Muscle layer of duodenum (tissue), 2 donors: ENCODE data around the gene GRAP.
"Not testable (repeated sequence)": the region's sequence is repeated elsewhere in the genome, so short reads cannot be mapped to it uniquely, and the experiment has no call there.

Experiments used
- H3K27ac ChIP-seq: one replicate; pipeline ENCODE4 v1.7.0; 2013; ENCODE audit warnings: mild to moderate bottlenecking, low read length
- H3K27me3 ChIP-seq: one replicate; pipeline ENCODE4 v1.7.0; 2013; ENCODE audit warnings: low read depth, mild to moderate bottlenecking, control low read depth, low read length
- H3K36me3 ChIP-seq, 2 donors: one replicate each; pipeline ENCODE4 v1.7.0; 2013; ENCODE audit warnings: low read length in 2 of 2, control low read depth in 1 of 2, mild to moderate bottlenecking in 1 of 2; ENCODE audit not compliant: insufficient read depth in 2 of 2, control insufficient read depth in 1 of 2
- H3K4me1 ChIP-seq, 2 donors: one replicate each; pipeline ENCODE4 v1.7.0; 2013; ENCODE audit warnings: low read length in 2 of 2, mild to moderate bottlenecking in 2 of 2, control low read depth in 1 of 2, moderate library complexity in 1 of 2; ENCODE audit not compliant: insufficient read depth in 2 of 2, control insufficient read depth in 1 of 2
- H3K4me3 ChIP-seq, 2 donors: one replicate each; pipeline ENCODE4 v1.7.0; 2013; ENCODE audit warnings: low read length in 2 of 2, low read depth in 1 of 2, mild to moderate bottlenecking in 1 of 2
- H3K9me3 ChIP-seq, 2 donors: one replicate each; pipeline ENCODE4 v1.7.0; 2013; ENCODE audit warnings: low read length in 2 of 2, control low read depth in 1 of 2, mild to moderate bottlenecking in 1 of 2; ENCODE audit not compliant: control insufficient read depth in 1 of 2
- donor health status: healthy.

The GRAP gene

GRCh38 chr17:19046782-19047375, at the start of gene GRAP:
GRAP (minus strand) TSS chr17:19046957; CDS start chr17:19046926, 31 bp downstream.
- not testable (repeated sequence) for H3K27me3 ChIP-seq, H3K9me3 ChIP-seq, H3K4me3 ChIP-seq, H3K4me1 ChIP-seq, H3K36me3 ChIP-seq, H3K27ac ChIP-seq

- H3K27me3 ChIP-seq, H3K27ac ChIP-seq: not testable (repeated sequence)
These were observed 47.1 kb upstream of the GRAP start for GRCh38 chr17:19093684-19094438.

DNA sequence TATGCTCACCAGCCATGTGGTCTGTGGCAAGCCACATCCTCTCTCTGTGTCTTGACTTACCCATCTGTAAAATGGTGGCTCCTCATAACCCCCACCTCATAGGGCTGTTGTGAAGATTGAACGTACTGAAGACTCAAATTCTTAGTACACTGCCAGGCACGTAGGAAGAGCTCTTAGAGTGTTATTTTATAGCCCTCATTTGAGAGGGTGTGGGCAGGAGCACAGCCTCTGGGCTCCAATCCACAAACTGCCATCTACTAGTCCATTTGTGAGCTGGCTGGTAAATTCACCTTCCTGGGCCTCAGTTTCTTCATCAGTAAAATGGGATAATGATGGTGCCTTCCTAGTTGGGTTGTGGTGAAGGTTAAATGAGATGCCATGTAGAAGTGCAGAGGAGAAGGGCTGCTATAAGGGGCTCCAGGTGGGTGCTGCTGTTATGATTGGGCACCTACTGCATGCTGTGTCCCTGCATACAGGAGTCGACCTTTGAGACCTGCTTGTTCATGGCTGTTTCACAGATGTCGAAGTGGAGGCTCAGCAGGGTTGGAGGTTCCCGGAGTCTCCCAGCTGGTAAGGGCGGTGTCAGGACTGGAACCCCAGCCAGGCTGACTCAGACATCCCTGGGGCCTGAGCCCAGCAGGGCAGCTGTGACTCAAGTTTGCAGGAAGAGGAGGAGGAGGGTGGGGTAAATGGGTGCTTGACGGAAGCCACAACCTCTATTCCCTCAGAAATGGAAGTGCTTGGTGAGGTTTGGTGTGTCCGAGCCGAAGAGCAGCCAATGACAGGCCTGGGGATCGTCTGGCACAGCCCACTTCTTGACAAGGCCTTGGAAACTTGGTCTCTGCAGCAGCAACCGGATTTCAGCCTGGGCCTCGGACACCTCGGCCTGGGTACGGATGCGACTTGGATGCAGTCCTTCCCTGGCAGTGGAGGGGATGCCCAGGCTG, 46.3 kb upstream of the GRAP start:
- H3K4me3 ChIP-seq, H3K36me3 ChIP-seq, H3K4me1 ChIP-seq, H3K9me3 ChIP-seq, H3K27ac ChIP-seq, H3K27me3 ChIP-seq: not testable (repeated sequence)

More at GRCh38 chr17:19093684-19094438, 47.1 kb upstream of the GRAP start:
- not testable (repeated sequence) for H3K36me3 ChIP-seq, H3K9me3 ChIP-seq, H3K4me1 ChIP-seq, H3K4me3 ChIP-seq

DNA sequence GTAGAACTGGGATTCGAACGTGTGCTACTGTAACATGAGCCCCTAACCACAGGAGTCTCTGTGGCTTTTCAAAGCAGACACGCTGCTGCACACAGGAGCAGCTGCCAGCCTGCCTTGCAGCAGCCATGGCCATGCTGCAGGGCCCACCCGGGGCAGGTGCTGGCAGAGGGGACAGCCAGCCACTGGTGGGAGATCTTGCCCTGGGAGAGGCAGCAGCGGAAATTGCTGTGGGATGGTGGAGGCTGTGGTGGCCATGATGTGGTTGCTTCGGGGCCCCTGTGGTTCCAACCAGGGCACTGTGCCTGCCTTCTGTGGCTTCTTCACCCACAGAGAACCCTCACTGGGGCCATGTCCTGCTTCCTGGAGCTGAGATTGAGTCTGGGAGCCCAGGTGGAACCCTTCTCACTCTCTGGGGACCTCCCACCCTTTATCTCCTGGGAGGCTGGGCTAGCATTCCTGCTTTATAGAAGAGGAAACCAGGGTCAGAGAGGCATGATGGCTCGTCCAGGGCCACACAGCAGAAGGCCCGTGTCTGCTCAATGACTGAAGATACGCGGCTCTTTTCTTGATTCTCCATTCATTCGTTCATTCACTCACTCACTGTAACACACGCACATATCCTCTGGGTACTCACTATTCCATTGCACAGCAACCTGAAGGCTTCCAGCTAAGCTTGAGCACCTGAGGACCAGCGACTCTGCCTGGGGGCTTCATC, 43.5 kb upstream of the GRAP start:
- H3K27me3 ChIP-seq, H3K9me3 ChIP-seq, H3K27ac ChIP-seq, H3K4me3 ChIP-seq, H3K36me3 ChIP-seq, H3K4me1 ChIP-seq: not testable (repeated sequence)

DNA sequence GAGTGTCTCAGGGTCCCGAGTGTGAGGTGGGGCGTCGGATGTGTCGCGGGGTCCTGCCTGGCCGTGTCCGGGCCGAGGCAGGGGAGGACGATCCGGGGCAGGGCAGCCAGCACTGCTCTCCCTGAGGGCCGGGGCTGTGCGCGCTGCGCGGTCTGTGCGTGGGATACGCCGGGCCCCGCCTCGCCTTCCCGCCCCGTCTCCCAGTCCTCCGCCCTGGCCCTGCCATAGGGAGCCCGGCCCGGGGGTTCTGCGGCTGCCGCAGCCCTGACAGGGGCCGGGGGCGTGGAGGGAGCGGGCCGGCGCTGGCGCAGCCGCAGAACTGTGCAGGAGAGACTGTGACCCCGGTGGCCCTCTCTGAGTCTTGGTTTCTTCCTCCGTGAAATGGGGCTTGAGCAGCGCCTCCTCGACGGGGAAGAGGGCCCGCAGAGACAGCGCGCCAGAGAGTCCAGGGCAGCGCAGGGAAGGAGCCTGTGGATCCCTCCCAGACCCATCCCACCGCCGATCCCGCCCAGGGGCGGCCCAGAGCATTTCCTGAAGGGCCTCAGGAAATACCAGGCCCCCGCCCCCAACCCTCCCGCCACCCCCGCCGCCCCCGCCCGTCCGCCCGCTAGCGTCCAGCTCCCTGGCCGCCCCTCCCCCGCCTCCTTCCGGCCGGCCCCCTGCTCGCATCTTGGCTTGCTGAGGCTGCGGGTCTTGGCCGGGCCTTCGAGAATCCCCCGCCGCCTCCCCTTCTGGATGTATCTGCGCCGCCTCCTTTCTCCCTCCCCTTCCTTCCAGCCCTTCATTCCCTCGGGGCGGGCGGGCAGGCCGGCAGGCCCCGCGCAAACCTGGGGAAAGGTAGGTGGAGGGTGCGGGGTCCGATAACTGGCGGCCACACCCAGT, 42.3 kb upstream of the GRAP start:
- not testable (repeated sequence) for H3K4me1 ChIP-seq, H3K27me3 ChIP-seq, H3K4me3 ChIP-seq, H3K9me3 ChIP-seq, H3K36me3 ChIP-seq, H3K27ac ChIP-seq

- not testable (repeated sequence) for H3K4me3 ChIP-seq, H3K4me1 ChIP-seq, H3K27ac ChIP-seq, H3K9me3 ChIP-seq, H3K27me3 ChIP-seq, H3K36me3 ChIP-seq
These were observed 30.6 kb upstream of the GRAP start for GRCh38 chr17:19077386-19077785.

DNA sequence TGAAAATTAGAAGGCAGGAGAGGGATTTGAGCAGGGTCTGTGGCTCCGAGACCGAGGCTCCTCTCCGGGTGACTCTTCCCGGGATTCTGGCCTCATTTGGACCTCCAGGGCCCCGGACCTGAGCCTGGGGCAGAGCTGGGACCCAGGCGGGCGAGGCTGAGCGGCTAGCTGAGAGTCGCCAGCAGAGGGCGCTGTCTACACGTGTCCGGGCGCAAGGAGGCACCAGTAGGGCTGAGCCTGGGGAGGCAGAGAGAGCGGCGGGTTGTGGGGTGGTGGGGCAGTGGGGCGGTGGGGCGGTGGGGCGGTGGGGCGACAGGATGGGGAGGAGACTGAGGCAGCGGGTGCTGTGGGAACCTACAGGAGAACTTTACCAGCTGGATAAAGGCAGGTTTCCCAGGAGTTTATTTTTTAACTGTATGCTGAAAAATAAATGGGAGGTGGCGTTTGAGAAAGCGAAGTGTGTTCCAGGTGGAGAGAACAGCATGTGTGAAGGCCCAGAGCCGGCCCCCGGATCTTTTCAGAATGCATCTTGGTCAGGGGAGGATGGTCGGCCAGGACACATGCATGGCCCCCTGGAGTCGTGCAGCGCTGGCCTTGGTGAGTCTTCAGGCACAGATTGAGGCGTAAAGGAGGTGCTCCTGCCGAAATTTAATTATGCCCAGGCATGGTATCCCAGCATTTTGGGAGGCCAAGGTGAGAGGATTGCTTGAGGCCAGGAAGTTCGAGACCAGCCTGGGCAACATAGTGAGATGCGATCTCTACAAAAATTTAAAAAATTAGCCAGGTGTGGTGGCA, 29.8 kb upstream of the GRAP start:
- not testable (repeated sequence) for H3K27ac ChIP-seq, H3K4me1 ChIP-seq, H3K27me3 ChIP-seq

DNA sequence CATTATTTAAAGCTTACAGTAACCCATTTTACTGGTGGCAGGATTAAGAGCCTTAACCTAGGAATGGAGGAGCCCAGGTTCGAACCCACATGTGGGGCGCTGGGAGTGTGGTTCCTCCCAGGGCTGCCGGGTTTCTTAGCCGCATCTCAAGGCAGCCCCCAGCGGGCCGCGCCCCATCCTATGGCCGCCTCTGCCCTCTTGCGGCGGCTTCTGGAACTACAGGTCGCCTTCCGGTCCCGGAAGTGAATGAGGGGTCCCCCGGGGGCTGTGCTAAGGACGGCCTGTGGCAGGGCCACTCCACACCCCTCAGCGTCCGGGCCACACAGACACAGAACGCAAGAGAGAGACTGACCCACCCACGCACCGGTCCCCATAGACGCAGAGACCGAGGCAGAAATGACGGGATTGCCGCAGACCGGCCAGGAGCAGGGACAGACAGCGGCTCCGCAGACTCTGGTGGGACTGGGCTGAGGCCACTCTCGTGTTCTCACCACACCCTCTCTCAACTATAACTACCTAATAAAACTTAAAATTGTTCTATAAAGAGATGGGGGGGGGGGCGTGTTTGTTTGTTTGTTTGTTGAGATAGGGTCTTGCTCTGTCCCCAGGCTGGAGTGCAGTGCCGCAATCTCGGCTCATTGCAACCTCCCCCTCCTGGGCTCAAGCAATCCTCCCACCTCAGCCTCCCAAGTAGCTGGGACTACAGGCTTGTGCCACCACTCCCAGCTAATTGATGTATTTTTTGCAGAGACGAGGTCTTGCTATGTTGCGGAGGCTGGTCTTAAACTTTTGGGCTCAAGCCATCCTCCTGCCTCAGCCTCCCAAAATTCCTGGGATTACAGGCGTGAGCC, 23.8 kb upstream of the GRAP start:
- not testable (repeated sequence) for H3K36me3 ChIP-seq, H3K27me3 ChIP-seq, H3K9me3 ChIP-seq, H3K4me1 ChIP-seq, H3K4me3 ChIP-seq, H3K27ac ChIP-seq

More for the DNA sequence above, 29.8 kb upstream of the GRAP start:
- not testable (repeated sequence) for H3K36me3 ChIP-seq, H3K9me3 ChIP-seq, H3K4me3 ChIP-seq

- H3K27me3 ChIP-seq, H3K27ac ChIP-seq, H3K4me1 ChIP-seq, H3K36me3 ChIP-seq, H3K4me3 ChIP-seq, H3K9me3 ChIP-seq: not testable (repeated sequence)
These were observed 17.6 kb upstream of the GRAP start for GRCh38 chr17:19064378-19064777.
